Adrenal gland (tissue), 5 donors: ENCODE data around the gene KLF12.

Source experiments
- POLR2A ChIP-seq, 2 donors: fragments of 450-650 bp; IDR thresholded peaks; one replicate each; pipeline ENCODE4 v1.6.1; 2017; ENCODE audit warnings: antibody characterized with exemption in 2 of 2, mild to moderate bottlenecking in 2 of 2, moderate library complexity in 1 of 2
- TF ChIP-seq, protein P1 (sequence below), 6 experiments: fragments of 450-650 bp in 4 of 6; fragments of 200-600 bp in 2 of 6; sonication (generic) in 1 of 6; IDR thresholded peaks; 1 replicate in 5 of 6; 2 replicates in 1 of 6; pipeline versions ENCODE4 v1.5.1 to v1.8.0; 2016 to 2021; ENCODE audit warnings: antibody characterized with exemption in 6 of 6, mild to moderate bottlenecking in 2 of 6, moderate library complexity in 1 of 6
- donor health status: DM: no; HTN: no; CAD: no.

DNA sequence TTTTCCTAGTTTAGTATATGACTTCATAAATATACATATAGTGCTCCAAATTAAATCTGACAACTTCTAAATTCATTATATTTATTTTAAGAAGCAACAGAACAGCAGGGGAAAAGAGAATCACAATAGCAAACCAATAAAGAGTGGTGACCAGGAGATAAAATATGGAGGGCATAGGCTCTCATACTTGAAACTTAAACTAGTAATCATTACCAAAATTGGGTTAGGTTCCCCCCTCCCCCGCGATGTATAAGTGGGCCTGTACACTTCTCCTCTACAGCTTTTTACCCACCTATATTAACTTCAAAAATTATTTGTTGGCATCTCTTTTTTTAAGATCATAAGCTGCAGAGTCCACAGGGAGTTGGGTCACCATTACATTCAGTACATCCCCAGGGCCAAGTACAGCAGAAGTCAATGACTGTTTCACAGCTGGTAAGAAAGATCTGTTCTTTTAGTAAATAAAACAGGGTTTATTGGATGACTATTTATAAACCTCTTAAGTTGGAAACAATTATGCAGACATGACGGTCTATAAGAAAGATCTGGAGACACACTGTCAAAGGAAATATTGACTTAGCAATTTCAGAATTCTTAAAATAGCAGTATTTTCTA is 29.4 kb downstream of the KLF12 start:
- TF ChIP-seq, protein P1, sequence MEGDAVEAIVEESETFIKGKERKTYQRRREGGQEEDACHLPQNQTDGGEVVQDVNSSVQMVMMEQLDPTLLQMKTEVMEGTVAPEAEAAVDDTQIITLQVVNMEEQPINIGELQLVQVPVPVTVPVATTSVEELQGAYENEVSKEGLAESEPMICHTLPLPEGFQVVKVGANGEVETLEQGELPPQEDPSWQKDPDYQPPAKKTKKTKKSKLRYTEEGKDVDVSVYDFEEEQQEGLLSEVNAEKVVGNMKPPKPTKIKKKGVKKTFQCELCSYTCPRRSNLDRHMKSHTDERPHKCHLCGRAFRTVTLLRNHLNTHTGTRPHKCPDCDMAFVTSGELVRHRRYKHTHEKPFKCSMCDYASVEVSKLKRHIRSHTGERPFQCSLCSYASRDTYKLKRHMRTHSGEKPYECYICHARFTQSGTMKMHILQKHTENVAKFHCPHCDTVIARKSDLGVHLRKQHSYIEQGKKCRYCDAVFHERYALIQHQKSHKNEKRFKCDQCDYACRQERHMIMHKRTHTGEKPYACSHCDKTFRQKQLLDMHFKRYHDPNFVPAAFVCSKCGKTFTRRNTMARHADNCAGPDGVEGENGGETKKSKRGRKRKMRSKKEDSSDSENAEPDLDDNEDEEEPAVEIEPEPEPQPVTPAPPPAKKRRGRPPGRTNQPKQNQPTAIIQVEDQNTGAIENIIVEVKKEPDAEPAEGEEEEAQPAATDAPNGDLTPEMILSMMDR (IDR thresholded peaks at IDR 0.05): no peak
- TF ChIP-seq POLR2A (IDR thresholded peaks at IDR 0.05): no peak
